IPS-20b (cell line): Measurements from ENCODE around the gene TRAF5.
"Not testable (repeated sequence)": the region's sequence is repeated elsewhere in the genome, so short reads cannot be mapped to it uniquely, and the experiment has no call there.

ENCODE experiments used
- H3K27ac ChIP-seq: one replicate; pipeline ENCODE4 v1.5.1; 2013; ENCODE audit warnings: low read length
- H3K27me3 ChIP-seq: 2 replicates; pipeline ENCODE4 v1.6.1; 2013; ENCODE audit warnings: mild to moderate bottlenecking, low read length, inconsistent platforms; ENCODE audit not compliant: insufficient read depth
- H3K36me3 ChIP-seq: 2 replicates; pipeline ENCODE4 v1.6.1; 2013; ENCODE audit warnings: low read depth, mild to moderate bottlenecking, inconsistent platforms, low read length, moderate library complexity; ENCODE audit not compliant: insufficient read depth
- H3K4me1 ChIP-seq: 2 replicates; pipeline ENCODE4 v1.6.1; 2013; ENCODE audit warnings: mild to moderate bottlenecking, control low read depth, inconsistent platforms, low read length, moderate library complexity; ENCODE audit not compliant: insufficient read depth
- H3K4me3 ChIP-seq: 2 replicates; pipeline ENCODE4 v1.5.1; 2013; ENCODE audit warnings: mild to moderate bottlenecking, low read length, inconsistent platforms
- H3K9ac ChIP-seq: 2 replicates; pipeline ENCODE4 v1.6.1; 2013; ENCODE audit warnings: low read depth, mild to moderate bottlenecking, inconsistent platforms, low read length, moderate library complexity
- H3K9me3 ChIP-seq: 2 replicates; pipeline ENCODE4 v1.6.1; 2013; ENCODE audit warnings: mild to moderate bottlenecking, low read depth, low read length, inconsistent platforms; ENCODE audit not compliant: insufficient read depth

Gene TRAF5

GRCh38 chr1:211352055-211352454 lies 25.4 kb downstream of the TRAF5 start:
- not testable (repeated sequence) for H3K27ac ChIP-seq, H3K9me3 ChIP-seq, H3K27me3 ChIP-seq, H3K4me3 ChIP-seq, H3K9ac ChIP-seq, H3K4me1 ChIP-seq
- H3K36me3 ChIP-seq: peaks cover 22% of the 10 kb centered on the region; the same call in 1 of the 2 replicates

DNA sequence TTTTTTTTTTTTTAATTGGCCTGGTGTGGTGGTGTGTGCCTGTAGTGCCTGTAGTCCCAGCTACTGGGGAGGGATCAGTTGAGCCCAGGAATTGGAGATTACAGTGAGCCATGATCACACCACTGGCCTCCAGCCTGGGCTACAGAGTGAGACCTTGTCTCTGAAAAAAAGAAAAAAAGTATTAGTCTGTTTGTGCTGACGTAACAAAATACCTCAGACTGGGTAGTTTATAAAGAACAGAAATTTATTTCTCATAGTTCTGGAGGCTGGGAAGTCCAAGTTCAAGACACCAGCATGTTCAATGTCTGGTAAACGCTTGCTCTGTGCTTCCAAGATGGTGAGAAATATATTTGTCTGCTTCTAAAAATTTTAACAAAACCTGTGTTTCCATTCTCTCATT lies 25.8 kb downstream of the TRAF5 start:
- Histone ChIP-seq H3K27me3 (no peaks in the 10 kb centered on the region), H3K36me3 (peaks cover 26% of the 10 kb centered on the region), H3K9me3 (peaks cover 8% of the 10 kb centered on the region), H3K27ac (no peak overlapping the region), H3K4me1 (no peaks in the 10 kb centered on the region), H3K4me3 (no peak overlapping the region), H3K9ac (no peak overlapping the region)

- Histone ChIP-seq H3K36me3 (peaks cover 31% of the 10 kb centered on the region), H3K4me3 (no peak overlapping the region), H3K27me3 (no peaks in the 10 kb centered on the region), H3K9me3 (peaks cover 8% of the 10 kb centered on the region), H3K27ac (no peak overlapping the region), H3K4me1 (no peaks in the 10 kb centered on the region), H3K9ac (no peak overlapping the region)
These were observed 26.4 kb downstream of the TRAF5 start for GRCh38 chr1:211352985-211353515.

DNA sequence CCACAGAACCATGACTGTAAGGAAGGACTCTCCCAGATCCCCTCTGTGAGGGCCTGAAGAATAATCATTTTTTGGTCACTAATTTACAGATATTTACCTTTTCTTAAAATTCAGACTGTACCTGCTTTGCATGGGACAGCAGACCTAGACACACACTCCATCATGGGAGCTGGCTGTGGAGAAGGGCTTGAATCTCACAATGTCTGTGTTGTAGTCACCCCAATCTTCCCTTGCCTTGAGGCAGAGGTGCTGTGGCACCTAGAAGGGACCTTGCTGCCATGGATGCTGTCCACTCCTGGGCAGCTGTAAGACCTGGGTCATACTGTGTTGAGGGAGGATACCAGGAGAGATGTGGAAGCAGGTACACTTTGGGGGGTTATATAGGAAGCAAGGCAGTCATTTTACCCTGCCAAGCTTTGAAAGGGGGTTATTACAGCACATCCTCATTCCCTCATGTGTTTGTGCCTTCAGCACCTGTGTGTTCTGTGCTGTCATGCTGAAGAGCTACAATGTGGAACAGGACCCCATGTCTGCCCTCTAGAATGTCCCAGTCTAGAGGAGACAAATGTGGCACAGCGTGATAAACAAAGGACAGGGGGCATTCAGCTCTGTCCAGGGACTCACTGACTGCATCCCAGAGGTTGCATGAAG lies 27.1 kb downstream of the TRAF5 start:
- Histone ChIP-seq H3K36me3 (peaks cover 31% of the 10 kb centered on the region), H3K9me3 (peaks cover 8% of the 10 kb centered on the region)

DNA sequence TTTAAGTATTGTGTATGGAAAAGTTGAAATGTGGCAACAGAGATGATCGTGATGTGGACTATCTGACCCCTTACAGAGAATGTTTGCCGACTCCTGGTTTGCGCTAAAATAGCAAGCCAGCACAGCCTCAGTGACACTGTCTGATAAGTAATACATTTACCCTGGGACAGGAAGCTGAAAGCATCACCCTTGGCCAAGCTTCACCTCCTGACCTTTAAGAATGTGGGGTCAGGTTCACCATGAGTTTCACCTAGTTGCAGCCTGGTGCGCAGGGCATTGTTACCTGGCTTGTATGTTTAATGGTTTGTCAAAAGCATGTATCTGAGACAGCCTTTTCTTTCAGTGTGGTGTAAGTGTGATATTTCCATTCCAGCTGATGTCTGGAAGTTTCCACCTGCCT lies 29.2 kb downstream of the TRAF5 start:
- Histone ChIP-seq H3K36me3 (peaks cover 43% of the 10 kb centered on the region), H3K27ac (no peak overlapping the region), H3K27me3 (no peaks in the 10 kb centered on the region), H3K9ac (no peak overlapping the region), H3K4me1 (no peaks in the 10 kb centered on the region), H3K4me3 (no peak overlapping the region), H3K9me3 (peaks cover 8% of the 10 kb centered on the region)

More for the DNA sequence above, 27.1 kb downstream of the TRAF5 start:
- Histone ChIP-seq H3K27me3 (no peaks in the 10 kb centered on the region), H3K4me1 (no peaks in the 10 kb centered on the region), H3K27ac (no peak overlapping the region), H3K4me3 (no peak overlapping the region), H3K9ac (no peak overlapping the region)

DNA sequence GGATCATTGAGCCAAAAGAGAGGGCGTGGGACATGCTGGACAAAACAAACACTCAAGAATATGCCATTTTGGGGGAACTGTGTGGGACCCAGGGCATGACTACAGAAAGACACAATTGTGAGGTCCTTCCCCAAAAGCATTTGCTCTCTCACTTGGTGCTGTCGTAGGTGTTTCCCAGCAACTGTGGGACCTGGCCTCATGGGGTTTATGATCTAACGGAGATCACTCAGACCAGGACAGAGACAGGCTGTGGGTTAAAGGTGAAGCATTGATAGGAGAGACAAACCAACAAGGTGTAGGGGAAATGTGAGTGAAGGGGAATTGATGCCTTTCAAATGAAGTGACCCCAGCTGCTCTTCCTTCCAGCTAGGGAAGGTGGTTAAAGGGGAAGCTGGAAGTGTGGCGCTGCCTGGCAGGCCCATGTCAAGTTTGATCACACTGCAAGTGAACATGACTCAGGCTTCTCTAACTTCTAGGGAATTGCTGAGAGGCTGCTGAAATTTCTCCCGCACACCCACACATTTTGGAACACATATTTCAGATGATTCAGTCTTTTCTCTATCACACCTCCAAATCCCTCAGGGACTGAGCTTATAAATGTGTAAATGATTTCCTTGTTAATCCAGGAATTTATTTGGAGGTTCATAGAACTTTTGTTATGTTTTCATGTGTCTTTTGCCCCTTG lies 30.2 kb downstream of the TRAF5 start:
- H3K4me3 ChIP-seq: no peak overlapping the region
- no peak overlapping the region for H3K9ac ChIP-seq
- H3K36me3 ChIP-seq: peaks cover 45% of the 10 kb centered on the region
- H3K9me3 ChIP-seq: peaks cover 3% of the 10 kb centered on the region
- no peak overlapping the region for H3K27ac ChIP-seq
- H3K27me3 ChIP-seq: no peaks in the 10 kb centered on the region
- H3K4me1 ChIP-seq: no peaks in the 10 kb centered on the region

DNA sequence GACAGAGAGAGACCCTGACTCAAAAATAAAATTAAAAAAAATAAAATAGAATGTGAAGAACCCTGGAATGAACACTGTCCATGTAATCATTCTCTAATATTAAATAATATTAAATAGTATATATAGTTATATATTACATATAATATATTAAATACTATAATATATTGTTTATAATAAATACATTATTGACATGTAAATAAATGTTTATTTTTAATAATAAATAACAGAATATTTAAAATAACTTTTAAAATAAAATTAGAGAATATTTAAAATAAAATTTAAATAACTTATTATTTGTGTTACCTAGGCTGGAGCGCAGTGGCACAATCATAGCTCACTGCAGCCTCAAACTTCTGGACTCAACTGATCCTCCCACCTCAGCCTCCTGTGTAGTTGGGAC lies 32.1 kb downstream of the TRAF5 start:
- H3K27me3 ChIP-seq: no peaks in the 10 kb centered on the region
- no peaks in the 10 kb centered on the region for H3K9me3 ChIP-seq
- no peak overlapping the region for H3K9ac ChIP-seq
- H3K4me3 ChIP-seq: no peak overlapping the region
- peaks cover 42% of the 10 kb centered on the region for H3K36me3 ChIP-seq
- H3K27ac ChIP-seq: no peak overlapping the region
- H3K4me1 ChIP-seq: no peaks in the 10 kb centered on the region

DNA sequence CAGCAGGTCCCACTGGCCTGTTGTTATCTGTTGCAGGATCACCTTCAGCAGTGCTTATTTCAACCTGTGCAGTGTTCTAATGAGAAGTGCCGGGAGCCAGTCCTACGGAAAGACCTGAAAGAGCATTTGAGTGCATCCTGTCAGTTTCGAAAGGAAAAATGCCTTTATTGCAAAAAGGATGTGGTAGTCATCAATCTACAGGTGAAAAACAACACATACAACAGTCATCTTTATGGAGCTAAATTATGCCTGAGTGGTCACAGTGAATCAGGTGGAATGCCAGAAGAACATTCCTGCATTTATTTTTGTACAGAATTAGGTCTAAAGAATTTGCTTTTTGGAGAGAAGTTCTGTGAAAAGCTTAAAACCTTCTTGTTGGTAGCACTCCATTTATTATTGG lies 33.2 kb downstream of the TRAF5 start:
- Histone ChIP-seq H3K4me3 (no peak overlapping the region), H3K27me3 (no peaks in the 10 kb centered on the region), H3K27ac (no peak overlapping the region), H3K4me1 (no peaks in the 10 kb centered on the region), H3K9ac (no peak overlapping the region), H3K36me3 (peaks cover 40% of the 10 kb centered on the region), H3K9me3 (no peaks in the 10 kb centered on the region)

DNA sequence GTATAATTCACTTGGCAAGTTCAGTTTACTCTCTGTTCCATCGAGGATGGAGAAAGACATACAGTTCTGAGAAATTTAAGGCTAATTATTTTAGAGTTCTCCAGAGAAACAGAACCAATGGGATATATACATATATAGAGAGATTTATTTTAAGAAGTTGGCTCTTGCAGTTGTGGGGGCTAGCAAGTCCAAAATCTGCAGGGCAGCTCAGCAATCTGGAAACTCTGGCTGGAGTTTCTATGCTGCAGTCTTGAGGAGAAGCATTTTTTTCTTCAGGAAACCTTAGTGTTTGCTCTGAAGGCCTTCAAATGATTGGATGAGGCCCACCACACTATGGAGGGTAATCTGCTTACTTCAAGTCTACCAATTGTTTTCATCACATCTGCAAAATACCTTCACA lies 34.6 kb downstream of the TRAF5 start:
- Histone ChIP-seq H3K9ac (no peak overlapping the region), H3K27me3 (no peaks in the 10 kb centered on the region), H3K4me3 (no peak overlapping the region), H3K4me1 (no peaks in the 10 kb centered on the region), H3K27ac (no peak overlapping the region), H3K9me3 (no peaks in the 10 kb centered on the region), H3K36me3 (peaks cover 42% of the 10 kb centered on the region)

DNA sequence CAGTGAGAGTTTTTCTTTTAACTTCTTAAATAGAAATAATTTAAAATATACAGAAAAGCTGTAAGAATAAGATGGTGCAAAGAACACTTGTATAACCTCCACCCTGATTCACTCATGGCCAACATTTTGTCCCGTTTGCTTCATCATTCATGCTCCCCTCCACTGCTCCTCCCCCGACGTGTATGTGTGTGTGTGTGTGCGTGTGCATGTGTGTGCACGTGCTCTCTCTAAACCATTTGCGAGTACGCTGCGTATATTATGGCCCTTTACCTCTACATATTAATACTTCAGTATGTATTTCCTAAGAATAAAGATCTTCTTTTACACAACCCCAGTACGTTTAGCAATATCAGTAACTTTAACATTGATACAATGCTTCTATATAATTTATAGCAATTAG lies 43.0 kb downstream of the TRAF5 start:
- no peaks in the 10 kb centered on the region for H3K27me3 ChIP-seq
- peaks cover 53% of the 10 kb centered on the region for H3K36me3 ChIP-seq
- no peak overlapping the region for H3K4me3 ChIP-seq
- H3K4me1 ChIP-seq: no peaks in the 10 kb centered on the region
- no peak overlapping the region for H3K9ac ChIP-seq
- H3K9me3 ChIP-seq: no peaks in the 10 kb centered on the region
- H3K27ac ChIP-seq: no peak overlapping the region

- Histone ChIP-seq H3K9me3 (no peaks in the 10 kb centered on the region), H3K27me3 (no peaks in the 10 kb centered on the region), H3K4me1 (peaks cover 7% of the 10 kb centered on the region; the same call in 1 of the 2 replicates), H3K9ac (no peak overlapping the region), H3K36me3 (peaks cover 47% of the 10 kb centered on the region), H3K27ac (no peak overlapping the region), H3K4me3 (no peak overlapping the region)
These were observed 44.0 kb downstream of the TRAF5 start for GRCh38 chr1:211370669-211371068.
